Endometrial microvascular endothelial cells (primary cell): Measurements from ENCODE around the gene CYBC1. TPM values are rescaled to one million over a fixed set of nuclear protein-coding genes. Genes with fewer than 3 reads are reported as not detected.

ENCODE experiments used
- in situ Hi-C: cut with HindIII; loops from 2 replicates; pipeline ENCODE4 v1.10.0; 2017; ENCODE audit warnings: low sequenced_read_pairs, low pct_unique_long_range_greater_than_20kb; ENCODE audit errors: inconsistent ontology term
- total RNA-seq: library from RNA; depleted of rRNA; stranded (reverse); fragments of >200 nt; gene quantifications from one replicate; pipeline ENCODE4 v1.2.3, GENCODE V29; 2015; ENCODE audit errors: inconsistent ontology term

CYBC1 gene
- 91.5 TPM for total RNA-seq

- in situ Hi-C loops: no loop called here
These were observed at the start of gene CYBC1 for GRCh38 chr17:82450357-82451106. Gene CYBC1 (minus strand): TSS chr17:82450752. CDS start chr17:82449254, 1,498 bp downstream.

GRCh38 chr17:82497483-82498405 lies 47.2 kb upstream of the CYBC1 start:
- in situ Hi-C loops: no loop called here

- in situ Hi-C loops: no loop called here
These were observed 46.2 kb upstream of the CYBC1 start for GRCh38 chr17:82496529-82497434.

GRCh38 chr17:82495844-82496528 lies 45.4 kb upstream of the CYBC1 start:
- in situ Hi-C loops: no loop called here

GRCh38 chr17:82494236-82495055 lies 43.9 kb upstream of the CYBC1 start:
- in situ Hi-C loops: no loop called here

- in situ Hi-C loops: no loop called here
These were observed 42.8 kb upstream of the CYBC1 start for GRCh38 chr17:82493226-82493781.

GRCh38 chr17:82492643-82493225 lies 42.2 kb upstream of the CYBC1 start:
- in situ Hi-C loops: no loop called here

- in situ Hi-C loops: no loop called here
These were observed 41.0 kb upstream of the CYBC1 start for GRCh38 chr17:82491533-82491932.

- in situ Hi-C loops: no loop called here
These were observed 40.6 kb upstream of the CYBC1 start for GRCh38 chr17:82491196-82491530.

- in situ Hi-C loops: no loop called here
These were observed 40.1 kb upstream of the CYBC1 start for GRCh38 chr17:82490512-82491195.

GRCh38 chr17:82489851-82490511 lies 39.4 kb upstream of the CYBC1 start:
- in situ Hi-C loops: no loop called here

- in situ Hi-C loops: no loop called here
These were observed 38.6 kb upstream of the CYBC1 start for GRCh38 chr17:82489117-82489516.

- in situ Hi-C loops: no loop called here
These were observed 37.4 kb upstream of the CYBC1 start for GRCh38 chr17:82487910-82488309.

GRCh38 chr17:82486231-82487094 lies 35.9 kb upstream of the CYBC1 start:
- in situ Hi-C loops: no loop called here

GRCh38 chr17:82483836-82484235 lies 33.3 kb upstream of the CYBC1 start:
- in situ Hi-C loops: no loop called here
